Melanocyte of skin (primary cell): ENCODE data around the gene ZNF574. TPM values are rescaled to one million over a fixed set of nuclear protein-coding genes. Genes with fewer than 3 reads are reported as not detected.

Experiments used
- total RNA-seq, 2 donors: library from RNA; depleted of rRNA; stranded (reverse); fragments of >200 nt; gene quantifications; 2 replicates each; pipeline ENCODE4 v1.2.3, GENCODE V29; 2012

The ZNF574 gene, protein sequence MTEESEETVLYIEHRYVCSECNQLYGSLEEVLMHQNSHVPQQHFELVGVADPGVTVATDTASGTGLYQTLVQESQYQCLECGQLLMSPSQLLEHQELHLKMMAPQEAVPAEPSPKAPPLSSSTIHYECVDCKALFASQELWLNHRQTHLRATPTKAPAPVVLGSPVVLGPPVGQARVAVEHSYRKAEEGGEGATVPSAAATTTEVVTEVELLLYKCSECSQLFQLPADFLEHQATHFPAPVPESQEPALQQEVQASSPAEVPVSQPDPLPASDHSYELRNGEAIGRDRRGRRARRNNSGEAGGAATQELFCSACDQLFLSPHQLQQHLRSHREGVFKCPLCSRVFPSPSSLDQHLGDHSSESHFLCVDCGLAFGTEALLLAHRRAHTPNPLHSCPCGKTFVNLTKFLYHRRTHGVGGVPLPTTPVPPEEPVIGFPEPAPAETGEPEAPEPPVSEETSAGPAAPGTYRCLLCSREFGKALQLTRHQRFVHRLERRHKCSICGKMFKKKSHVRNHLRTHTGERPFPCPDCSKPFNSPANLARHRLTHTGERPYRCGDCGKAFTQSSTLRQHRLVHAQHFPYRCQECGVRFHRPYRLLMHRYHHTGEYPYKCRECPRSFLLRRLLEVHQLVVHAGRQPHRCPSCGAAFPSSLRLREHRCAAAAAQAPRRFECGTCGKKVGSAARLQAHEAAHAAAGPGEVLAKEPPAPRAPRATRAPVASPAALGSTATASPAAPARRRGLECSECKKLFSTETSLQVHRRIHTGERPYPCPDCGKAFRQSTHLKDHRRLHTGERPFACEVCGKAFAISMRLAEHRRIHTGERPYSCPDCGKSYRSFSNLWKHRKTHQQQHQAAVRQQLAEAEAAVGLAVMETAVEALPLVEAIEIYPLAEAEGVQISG
- total RNA-seq, result 10 to 100 TPM; 16.9 to 22.3 TPM

DNA sequence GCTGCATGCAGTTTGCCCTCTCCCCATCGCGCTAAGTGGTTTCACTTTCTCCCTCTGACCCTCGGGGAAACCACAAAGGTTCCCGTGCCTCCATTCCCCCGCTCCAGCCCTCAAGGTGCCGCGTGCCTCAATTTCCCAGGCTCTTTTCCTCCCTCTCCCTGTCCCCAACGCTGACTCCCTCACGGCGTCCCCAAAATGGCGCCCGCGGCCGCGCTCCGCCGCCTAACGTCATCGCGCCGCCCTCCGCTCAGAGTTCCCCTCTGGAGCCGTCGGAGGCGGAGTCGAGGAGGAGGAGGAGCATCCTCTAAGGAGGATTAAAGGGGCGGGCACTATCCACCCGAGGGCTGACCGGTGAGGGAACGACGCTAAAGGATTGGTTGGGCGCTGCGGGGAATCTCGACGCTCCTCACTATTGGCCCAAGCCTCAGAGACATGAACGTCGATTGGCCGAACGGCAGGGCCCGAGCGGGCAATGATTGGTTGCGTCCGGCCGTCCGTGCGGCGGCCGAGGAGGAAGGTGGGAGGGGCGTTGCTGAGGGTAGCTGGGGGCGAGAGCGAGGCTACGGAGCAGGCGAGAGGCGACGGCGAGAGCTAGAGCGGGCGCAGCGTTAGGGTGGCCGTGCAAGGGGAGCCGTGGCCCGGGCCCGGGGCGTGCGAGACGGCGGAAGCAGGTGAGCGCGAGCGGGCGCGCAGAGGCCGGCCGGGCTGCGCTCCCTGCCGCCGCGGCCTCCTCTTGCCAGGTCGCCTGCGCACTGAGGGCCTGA lies at the start of gene ZNF574:
ZNF574 (plus strand) TSS at position 551 of the 764 bp plus-strand sequence. CDS start 2,441 bp downstream, outside the sequence.

DNA sequence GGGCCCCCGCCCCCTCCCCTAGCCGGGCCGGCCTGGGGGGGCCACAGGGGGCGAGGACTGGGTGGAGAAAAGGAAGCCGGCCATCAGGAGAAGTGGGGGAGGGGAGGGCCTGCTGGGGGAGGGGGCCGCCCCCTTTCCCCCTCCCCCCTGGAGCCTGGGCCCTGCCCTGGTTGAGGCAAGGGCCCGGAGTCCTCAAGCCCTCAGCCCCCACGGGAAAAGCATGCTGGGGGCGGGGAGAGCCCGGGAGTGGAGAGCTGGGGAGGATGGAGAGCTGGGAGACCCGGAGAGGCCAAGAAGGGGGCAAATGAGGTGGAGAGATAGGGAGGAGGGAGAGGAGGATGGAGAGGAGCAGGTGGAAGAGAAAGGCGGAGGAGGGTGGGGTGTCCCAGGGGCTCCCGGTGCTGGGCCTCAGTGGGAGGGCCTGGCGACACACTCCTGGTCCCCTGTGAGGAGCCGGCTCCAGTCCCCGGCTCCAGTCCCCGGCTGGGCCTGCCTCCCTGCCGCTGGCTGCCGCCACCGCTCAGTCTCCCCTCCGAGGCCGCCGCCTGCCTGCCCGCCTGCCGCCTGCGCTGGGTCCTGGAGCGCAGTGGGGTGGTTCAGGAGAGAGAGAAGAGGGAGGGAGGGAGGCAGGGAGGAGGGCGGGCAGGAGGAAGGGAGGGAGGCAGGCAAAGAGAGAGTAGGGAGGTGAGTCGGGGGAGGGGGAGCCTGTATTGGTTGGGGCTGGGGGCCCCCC lies 6.2 kb upstream of the ZNF574 start, which contains the start of gene GRIK5:
GRIK5 (minus strand) TSS at position 588 of the 733 bp plus-strand sequence. CDS start 4,436 bp downstream, outside the sequence.

Other genes starting within 250 kb of the ZNF574 start
- not detected for gene LYPD4, start 231.5 kb upstream of the ZNF574 start, total RNA-seq
- gene DMRTC2, start 231.1 kb upstream of the ZNF574 start, total RNA-seq, result not detected
- 100 to 1,000 TPM; 439 to 701 TPM for gene RPS19, start 215.9 kb upstream of the ZNF574 start, total RNA-seq
- gene CD79A, start 198.9 kb upstream of the ZNF574 start, total RNA-seq, result under 1 TPM in 1 of 2 donors, not detected in 1; under 0.01 TPM
- gene ARHGEF1, start 193.0 kb upstream of the ZNF574 start, total RNA-seq, result 10 to 100 TPM; 28.2 to 48.0 TPM
- gene ERFL, start 147.7 kb upstream of the ZNF574 start, total RNA-seq, result not detected
- 10 to 100 TPM; 70.2 to 74.6 TPM for gene RABAC1, start 116.8 kb upstream of the ZNF574 start, total RNA-seq
- not detected for gene ATP1A3, start 81.9 kb upstream of the ZNF574 start, total RNA-seq
- under 1 TPM in 1 of 2 donors, not detected in 1; under 0.01 TPM for gene GRIK5, start 6.0 kb upstream of the ZNF574 start, total RNA-seq
- under 1 TPM in 1 of 2 donors, not detected in 1; under 0.01 TPM for gene POU2F2, start 56.3 kb downstream of the ZNF574 start, total RNA-seq
- 10 to 100 TPM; 13.4 to 19.0 TPM for gene DEDD2, start 141.5 kb downstream of the ZNF574 start, total RNA-seq
- gene ZNF526, start 144.1 kb downstream of the ZNF574 start, total RNA-seq, result 10 to 100 TPM in 1 of 2 donors, 1 to 10 TPM in 1; 10.0 to 16.0 TPM
- 10 to 100 TPM; 25.5 to 36.6 TPM for gene GSK3A, start 166.4 kb downstream of the ZNF574 start, total RNA-seq
- 10 to 100 TPM; 37.9 to 42.3 TPM for gene ERF, start 179.0 kb downstream of the ZNF574 start, total RNA-seq
- gene CIC, start 193.1 kb downstream of the ZNF574 start, total RNA-seq, result 10 to 100 TPM; 22.3 to 34.4 TPM
- under 1 TPM in 1 of 2 donors, not detected in 1; 1.00 TPM for gene PRR19, start 226.0 kb downstream of the ZNF574 start, total RNA-seq
- 10 to 100 TPM; 32.0 to 47.0 TPM for gene PAFAH1B3, start 226.5 kb downstream of the ZNF574 start, total RNA-seq
- gene TMEM145, start 237.1 kb downstream of the ZNF574 start, total RNA-seq, result 1 to 10 TPM in 1 of 2 donors, under 1 TPM in 1; under 0.01 to 3.7 TPM
- 10 to 100 TPM; 17.6 to 20.3 TPM for gene MEGF8, start 249.5 kb downstream of the ZNF574 start, total RNA-seq